SU-DHL-6 (cell line): Measurements from ENCODE around the gene SNX30.

ENCODE experiments used
- EZH2phosphoT487 ChIP-seq: fragments of 200-600 bp; sonication (generic), shearing (Covaris generic); conservative IDR thresholded peaks from 2 replicates; pipeline ENCODE4 v1.6.1; 2018; ENCODE audit warnings: mild to moderate bottlenecking, antibody characterized with exemption, low read length, moderate library complexity, mixed read lengths
- TF ChIP-seq, protein P1 (sequence below): fragments of 200-600 bp; sonication (generic); IDR thresholded peaks from one replicate; pipeline ENCODE4 v1.5.1; 2017; ENCODE audit warnings: antibody characterized with exemption, mild to moderate bottlenecking, low read length, moderate library complexity; ENCODE audit not compliant: insufficient read depth, poor library complexity, severe bottlenecking

DNA sequence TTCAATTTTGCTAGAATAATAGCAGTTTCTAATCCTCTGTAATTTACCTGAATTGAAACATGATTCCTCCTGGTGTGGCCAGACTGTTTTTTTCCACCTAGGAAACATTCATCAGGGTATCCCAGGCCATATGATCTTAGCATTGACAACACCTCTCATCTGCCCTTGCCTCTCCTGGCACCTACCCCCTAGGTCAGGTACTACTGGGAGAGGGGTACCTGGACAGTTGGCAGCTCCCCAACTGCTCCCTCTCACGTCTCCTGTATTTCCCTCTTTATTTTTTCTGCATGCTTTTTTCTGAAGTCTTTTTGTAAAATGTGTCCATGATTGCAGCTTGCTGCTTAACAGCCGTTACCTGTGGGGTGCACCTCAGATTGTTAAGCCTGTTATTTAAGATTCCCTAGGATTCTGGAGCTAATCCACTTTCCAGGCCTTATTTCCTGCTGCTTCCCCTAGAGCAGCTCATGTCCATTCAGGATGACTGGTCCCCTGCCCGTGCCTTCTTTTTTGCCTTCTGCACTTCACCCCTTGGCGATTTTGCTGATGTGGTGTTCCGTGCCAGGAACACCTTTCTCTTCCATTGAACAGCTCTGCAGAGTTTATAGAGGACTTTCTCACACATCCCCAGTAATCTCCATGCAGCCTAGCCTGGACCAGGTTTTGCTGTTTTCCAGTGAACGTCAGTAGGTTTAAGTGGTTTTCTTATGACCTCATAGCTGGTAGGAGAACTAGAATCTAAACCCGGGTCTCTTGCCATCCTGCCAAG, 33.6 kb downstream of the SNX30 start:
- TF ChIP-seq, protein P1, sequence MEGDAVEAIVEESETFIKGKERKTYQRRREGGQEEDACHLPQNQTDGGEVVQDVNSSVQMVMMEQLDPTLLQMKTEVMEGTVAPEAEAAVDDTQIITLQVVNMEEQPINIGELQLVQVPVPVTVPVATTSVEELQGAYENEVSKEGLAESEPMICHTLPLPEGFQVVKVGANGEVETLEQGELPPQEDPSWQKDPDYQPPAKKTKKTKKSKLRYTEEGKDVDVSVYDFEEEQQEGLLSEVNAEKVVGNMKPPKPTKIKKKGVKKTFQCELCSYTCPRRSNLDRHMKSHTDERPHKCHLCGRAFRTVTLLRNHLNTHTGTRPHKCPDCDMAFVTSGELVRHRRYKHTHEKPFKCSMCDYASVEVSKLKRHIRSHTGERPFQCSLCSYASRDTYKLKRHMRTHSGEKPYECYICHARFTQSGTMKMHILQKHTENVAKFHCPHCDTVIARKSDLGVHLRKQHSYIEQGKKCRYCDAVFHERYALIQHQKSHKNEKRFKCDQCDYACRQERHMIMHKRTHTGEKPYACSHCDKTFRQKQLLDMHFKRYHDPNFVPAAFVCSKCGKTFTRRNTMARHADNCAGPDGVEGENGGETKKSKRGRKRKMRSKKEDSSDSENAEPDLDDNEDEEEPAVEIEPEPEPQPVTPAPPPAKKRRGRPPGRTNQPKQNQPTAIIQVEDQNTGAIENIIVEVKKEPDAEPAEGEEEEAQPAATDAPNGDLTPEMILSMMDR = no peak
- TF ChIP-seq EZH2phosphoT487 = no peak
